Activated CD4-positive, alpha-beta memory T cell treated with anti-CD3 and anti-CD28 coated beads for 36 hours (primary cell): ENCODE results near the gene GFM1. TPM values are rescaled to one million over a fixed set of nuclear protein-coding genes. Genes with fewer than 3 reads are reported as not detected.
"Not testable (repeated sequence)": the region's sequence is repeated elsewhere in the genome, so short reads cannot be mapped to it uniquely, and the experiment has no call there.

Source experiments
- CTCF ChIA-PET: fragments of 350-600 bp; sonication (Branson Sonifier 250); formaldehyde crosslinking; loops from one replicate; lab custom pipeline; 2021; ENCODE audit warnings: antibody characterized with exemption, inconsistent platforms; lab: Charles Lee
- POLR2A ChIA-PET: fragments of 350-600 bp; sonication (Branson Sonifier 250); formaldehyde crosslinking; loops from one replicate; lab custom pipeline; 2021; ENCODE audit warnings: antibody characterized with exemption; lab: Charles Lee
- DNase-seq: peaks from one replicate; pipeline ENCODE4 v3.0.0-alpha.2; 2020
- H3K27ac Mint-ChIP-seq: one replicate; pipeline ENCODE4 v1.8.0; 2021; ENCODE audit warnings: mixed read lengths
- H3K27me3 Mint-ChIP-seq: one replicate; pipeline ENCODE4 v1.8.0; 2021; ENCODE audit warnings: mixed read lengths
- H3K36me3 Mint-ChIP-seq: one replicate; pipeline ENCODE4 v1.8.0; 2021; ENCODE audit warnings: mixed read lengths
- H3K4me1 Mint-ChIP-seq: one replicate; pipeline ENCODE4 v1.8.0; 2021; ENCODE audit warnings: low read depth, mixed read lengths
- H3K4me3 Mint-ChIP-seq: one replicate; pipeline ENCODE4 v1.8.0; 2021; ENCODE audit warnings: mild to moderate bottlenecking, mixed read lengths
- H3K9me3 Mint-ChIP-seq: one replicate; pipeline ENCODE4 v1.8.0; 2021; ENCODE audit warnings: mixed read lengths
- intact Hi-C: fragments of 100-400 bp; cut with micrococcal nuclease; formaldehyde crosslinking; loops from one replicate; pipeline ENCODE4 v1.15.1; 2023
- total RNA-seq, 2 experiments: library from RNA; stranded (reverse); gene quantifications; one replicate each; pipeline ENCODE4 v1.2.3, GENCODE V29; 2021

The GFM1 gene
- total RNA-seq, 2 experiments from 2014 or later, result 48.7 to 57.3 TPM

DNA sequence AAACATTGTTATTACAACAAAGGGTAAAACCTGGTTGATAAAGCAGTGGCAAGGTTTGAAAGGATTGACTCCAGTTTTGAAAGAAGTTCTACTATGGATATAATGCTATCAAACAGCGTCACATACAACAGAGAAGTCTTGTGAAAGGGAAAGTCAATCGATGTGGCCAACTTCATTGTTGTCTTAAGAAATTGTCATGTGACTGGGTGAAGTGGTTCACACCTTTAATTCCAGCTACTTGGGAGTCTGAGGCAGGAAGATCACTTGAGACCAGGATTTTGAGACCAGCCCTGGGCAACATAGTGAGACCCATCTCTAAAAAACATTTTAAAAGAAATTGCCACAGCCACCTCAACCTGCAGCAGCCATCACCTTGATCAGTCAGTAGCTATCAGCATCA, 34.4 kb downstream of the GFM1 start:
- peaks cover 14% of the 10 kb centered on the region for H3K36me3 Mint-ChIP-seq
- no peak overlapping the region for H3K4me3 Mint-ChIP-seq
- no peaks in the 10 kb centered on the region for H3K27me3 Mint-ChIP-seq
- H3K27ac Mint-ChIP-seq, result no peak overlapping the region
- H3K4me1 Mint-ChIP-seq, result peaks cover 3% of the 10 kb centered on the region
- no peak for DNase-seq
- H3K9me3 Mint-ChIP-seq, result no peaks in the 10 kb centered on the region
- POLR2A ChIA-PET, result interaction anchor here (1.3 kb wide), 1 partner anchor 34 kb away, joined by 3 read pairs; the partner anchor contains the start of gene GFM1
- CTCF ChIA-PET, result interaction anchor here (0.6 to 2.1 kb wide), 3 partner anchors 34 to 407 kb away, joined by 3 to 7 read pairs (median 5); partner anchors contain the start of gene GFM1
- intact Hi-C loops, result no loop called here

DNA sequence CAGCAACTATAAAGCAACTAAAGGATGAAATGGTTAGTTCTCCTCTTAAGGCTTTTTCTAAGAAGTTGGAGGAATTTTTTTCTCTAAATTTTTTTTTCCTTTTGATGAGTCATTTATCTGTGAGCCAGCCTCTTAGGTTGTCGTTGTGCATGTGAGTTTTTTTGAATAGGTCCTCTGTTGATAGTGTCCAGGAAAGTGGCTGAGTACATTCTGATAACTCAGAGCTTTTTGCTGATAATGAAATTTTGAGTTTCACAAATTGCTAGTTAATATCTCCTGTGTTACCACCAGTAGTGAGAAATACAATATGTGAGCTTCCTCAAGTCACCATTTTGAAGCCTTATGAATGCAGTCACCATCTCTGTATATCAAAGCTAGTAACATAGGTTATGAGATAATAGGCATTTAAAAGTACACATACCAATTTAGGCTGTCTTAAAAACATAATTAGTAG, 35.2 kb downstream of the GFM1 start:
- ChIA-PET CTCF (interaction anchor here (0.9 to 2.1 kb wide), 3 partner anchors 35 to 70 kb away, joined by 3 to 7 read pairs (median 5); partner anchors contain the start of gene GFM1), POLR2A (interaction anchor here (1.3 kb wide), 1 partner anchor 35 kb away, joined by 3 read pairs; the partner anchor contains the start of gene GFM1)
- no peak for DNase-seq
- Mint-ChIP-seq H3K27me3 (no peaks in the 10 kb centered on the region), H3K27ac (no peak overlapping the region), H3K9me3 (no peaks in the 10 kb centered on the region), H3K4me3 (no peak overlapping the region), H3K36me3 (peaks cover 17% of the 10 kb centered on the region), H3K4me1 (peaks cover 4% of the 10 kb centered on the region)
- intact Hi-C loops, result no loop called here

DNA sequence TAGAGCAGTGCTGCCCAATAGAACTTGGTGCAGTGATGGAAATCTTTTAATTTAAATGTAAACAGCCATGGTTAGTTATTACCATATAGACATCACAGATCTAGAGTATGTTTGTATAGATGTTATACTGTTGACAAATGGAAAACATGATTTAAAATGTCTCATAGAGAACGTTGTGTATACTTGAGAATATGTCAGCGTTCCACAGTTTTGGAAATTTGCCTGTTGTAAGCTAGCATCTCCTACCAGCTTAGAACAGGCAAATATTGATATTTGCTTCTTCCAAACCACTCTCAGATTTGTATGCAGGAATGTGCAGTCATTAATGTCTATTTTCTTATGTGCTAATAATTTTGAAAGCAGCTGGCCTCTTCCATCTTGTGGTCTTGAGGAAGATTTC, 36.5 kb downstream of the GFM1 start:
- intact Hi-C loops, result no loop called here
- Mint-ChIP-seq H3K4me1 (peaks cover 4% of the 10 kb centered on the region), H3K27me3 (no peaks in the 10 kb centered on the region), H3K4me3 (no peak overlapping the region), H3K9me3 (no peaks in the 10 kb centered on the region), H3K27ac (no peak overlapping the region), H3K36me3 (peaks cover 19% of the 10 kb centered on the region)
- no peak for DNase-seq
- POLR2A ChIA-PET, result no interaction called here
- CTCF ChIA-PET, result no interaction called here

DNA sequence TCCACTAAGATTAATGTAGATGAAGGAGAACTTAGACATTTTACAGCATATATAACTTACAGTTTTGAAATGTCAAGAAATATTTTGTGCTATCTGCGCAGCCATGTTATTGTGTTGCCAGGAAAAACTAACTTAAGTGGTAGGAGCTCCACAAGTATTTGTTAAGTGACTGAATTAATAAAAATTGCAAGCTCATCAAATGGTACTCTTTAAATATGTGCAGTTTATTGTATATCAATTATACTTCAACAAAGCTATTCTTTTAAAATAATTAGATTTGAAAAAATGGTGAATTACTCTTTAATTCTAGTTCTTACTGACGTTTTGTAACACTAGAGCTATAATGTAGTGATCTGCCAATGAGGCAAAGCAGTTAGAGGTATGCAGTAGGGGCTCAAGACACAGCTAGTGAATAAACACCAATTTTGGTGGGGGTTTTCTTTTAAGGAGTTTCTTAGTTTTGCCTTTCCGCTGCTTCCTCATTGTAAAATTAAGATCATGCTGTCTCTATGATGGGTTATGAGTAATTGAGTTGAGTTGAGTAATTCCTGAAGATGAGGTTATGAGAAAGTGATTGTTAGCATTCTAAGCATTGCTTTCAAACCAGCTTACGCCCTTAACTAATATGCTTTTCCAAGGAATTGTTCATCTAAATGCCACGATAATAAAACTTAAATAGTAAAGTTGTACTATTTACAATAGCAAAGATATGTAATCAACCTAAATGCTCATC, 39.1 kb downstream of the GFM1 start:
- Mint-ChIP-seq H3K36me3 (peaks cover 15% of the 10 kb centered on the region), H3K4me3 (no peak overlapping the region), H3K27ac (no peak overlapping the region), H3K9me3 (no peaks in the 10 kb centered on the region), H3K4me1 (peaks cover 4% of the 10 kb centered on the region), H3K27me3 (no peaks in the 10 kb centered on the region)
- intact Hi-C loops, result no loop called here
- DNase-seq, result no peak
- ChIA-PET CTCF (interaction anchor here (0.5 to 1.5 kb wide), 3 partner anchors 24 to 1724 kb away, joined by 3 to 7 read pairs (median 6); partner anchors contain the start of gene GFM1), POLR2A (no interaction called here)

DNA sequence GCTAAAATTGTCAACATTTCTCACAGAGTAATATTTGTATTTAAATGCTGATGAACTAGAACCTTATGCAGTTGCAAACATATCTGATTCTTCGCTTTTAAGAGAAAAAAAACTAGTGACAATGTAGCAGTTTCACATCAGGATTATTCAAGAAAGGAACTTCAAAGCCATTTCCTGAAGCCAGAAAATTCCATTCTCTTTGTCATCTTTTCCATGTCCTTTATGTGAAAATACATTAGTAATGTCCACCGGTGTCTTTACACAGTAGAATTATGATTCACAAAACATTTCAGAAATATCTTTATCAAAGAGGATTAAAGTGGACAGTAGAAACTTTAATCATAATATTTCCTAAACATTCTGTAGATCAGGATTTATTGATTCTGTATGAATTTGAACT, 40.8 kb downstream of the GFM1 start:
- H3K36me3 Mint-ChIP-seq, result peaks cover 19% of the 10 kb centered on the region
- no peak for DNase-seq
- H3K9me3 Mint-ChIP-seq, result no peaks in the 10 kb centered on the region
- ChIA-PET POLR2A (no interaction called here), CTCF (no interaction called here)
- intact Hi-C loops, result no loop called here
- no peaks in the 10 kb centered on the region for H3K27me3 Mint-ChIP-seq
- H3K4me1 Mint-ChIP-seq, result peaks cover 4% of the 10 kb centered on the region
- H3K27ac Mint-ChIP-seq, result no peak overlapping the region
- H3K4me3 Mint-ChIP-seq, result no peak overlapping the region

DNA sequence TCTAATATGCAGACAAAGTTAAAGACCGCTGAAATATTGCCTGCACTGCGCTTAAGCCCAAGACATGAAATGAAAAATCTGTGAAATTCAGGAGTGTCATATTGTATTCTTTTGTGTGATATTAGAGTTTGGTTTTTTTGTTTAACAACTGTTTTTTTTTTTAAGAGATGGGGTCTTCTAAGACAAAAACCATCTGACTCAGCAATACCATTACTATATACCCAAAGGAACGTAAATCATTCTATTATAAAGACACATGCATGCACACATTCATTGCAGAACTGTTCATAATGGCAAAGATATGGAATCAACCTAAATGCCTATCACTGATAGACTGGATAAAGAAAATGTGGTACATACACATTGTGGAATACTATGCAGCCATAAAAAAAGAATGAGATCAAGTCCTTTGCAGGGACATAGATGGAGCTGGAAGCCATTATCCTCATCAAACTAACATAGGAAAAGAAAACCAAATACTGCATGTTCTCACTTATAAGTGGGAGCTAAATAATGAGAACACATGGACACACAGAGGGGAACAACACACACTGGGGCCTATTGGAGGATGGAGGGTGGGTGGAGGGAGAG, 49.6 kb downstream of the GFM1 start:
- H3K4me3 Mint-ChIP-seq, H3K9me3 Mint-ChIP-seq, intact Hi-C loops, H3K27me3 Mint-ChIP-seq, DNase-seq, H3K27ac Mint-ChIP-seq, H3K4me1 Mint-ChIP-seq, POLR2A ChIA-PET: not testable (repeated sequence)
- CTCF ChIA-PET, result interaction anchor here (0.6 to 1.9 kb wide), 3 partner anchors 33 to 49 kb away, joined by 3 to 7 read pairs (median 4); no protein-coding TSS in a partner anchor
- peaks cover 51% of the 10 kb centered on the region for H3K36me3 Mint-ChIP-seq

DNA sequence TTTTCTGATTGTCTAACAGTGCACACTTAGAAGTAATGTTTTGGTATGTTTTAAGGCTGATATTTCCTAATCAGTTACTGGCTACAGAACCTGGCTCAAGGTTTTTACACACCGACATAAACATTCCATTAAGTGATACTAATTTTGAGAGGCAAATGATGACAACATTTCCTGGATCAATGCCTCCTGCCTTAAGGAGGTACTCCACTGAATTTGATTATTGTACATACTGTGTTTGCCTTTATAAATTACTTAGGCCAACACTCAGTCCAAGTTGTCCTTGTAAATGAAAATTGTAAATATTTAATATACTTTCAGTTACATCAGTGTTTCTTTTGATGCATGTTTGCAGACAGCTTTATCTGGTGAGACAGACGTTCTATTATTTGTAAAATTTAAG, 52.3 kb downstream of the GFM1 start:
- Mint-ChIP-seq H3K27ac (no peak overlapping the region), H3K4me1 (no peaks in the 10 kb centered on the region), H3K9me3 (no peaks in the 10 kb centered on the region), H3K4me3 (no peak overlapping the region), H3K27me3 (no peaks in the 10 kb centered on the region), H3K36me3 (peaks cover 42% of the 10 kb centered on the region)
- ChIA-PET POLR2A (no interaction called here), CTCF (interaction anchor here (1.2 kb wide), 1 partner anchor 37 kb away, joined by 3 read pairs; no protein-coding TSS in a partner anchor)
- no peak for DNase-seq
- intact Hi-C loops, result no loop called here

DNA sequence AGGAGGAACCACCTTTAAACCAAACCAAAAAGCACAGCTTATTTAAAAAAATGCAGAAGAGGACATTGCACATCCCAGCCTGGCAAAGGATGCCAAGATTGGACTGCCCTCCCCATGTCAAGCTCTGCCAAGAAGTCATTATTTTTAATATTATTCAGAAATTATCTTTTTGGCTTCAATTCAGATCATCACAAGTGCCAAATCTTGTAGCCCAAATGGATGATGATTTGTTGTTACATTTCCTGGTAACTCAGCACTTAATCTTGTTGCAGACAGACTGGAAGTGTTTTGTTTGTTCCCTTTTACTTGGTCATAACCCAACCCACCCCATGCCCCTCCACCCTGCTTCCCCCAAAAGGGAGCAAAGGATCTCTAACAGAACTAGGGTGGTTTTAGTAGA, 56.2 kb downstream of the GFM1 start:
- H3K4me1 Mint-ChIP-seq, result no peaks in the 10 kb centered on the region
- intact Hi-C loops, result no loop called here
- ChIA-PET POLR2A (no interaction called here), CTCF (interaction anchor here (0.8 to 1.4 kb wide), 2 partner anchors 27 to 40 kb away, joined by 3 to 4 read pairs; no protein-coding TSS in a partner anchor)
- H3K27me3 Mint-ChIP-seq, result no peaks in the 10 kb centered on the region
- DNase-seq, result no peak
- no peaks in the 10 kb centered on the region for H3K9me3 Mint-ChIP-seq
- no peak overlapping the region for H3K4me3 Mint-ChIP-seq
- H3K36me3 Mint-ChIP-seq, result peaks cover 29% of the 10 kb centered on the region
- H3K27ac Mint-ChIP-seq, result no peak overlapping the region

DNA sequence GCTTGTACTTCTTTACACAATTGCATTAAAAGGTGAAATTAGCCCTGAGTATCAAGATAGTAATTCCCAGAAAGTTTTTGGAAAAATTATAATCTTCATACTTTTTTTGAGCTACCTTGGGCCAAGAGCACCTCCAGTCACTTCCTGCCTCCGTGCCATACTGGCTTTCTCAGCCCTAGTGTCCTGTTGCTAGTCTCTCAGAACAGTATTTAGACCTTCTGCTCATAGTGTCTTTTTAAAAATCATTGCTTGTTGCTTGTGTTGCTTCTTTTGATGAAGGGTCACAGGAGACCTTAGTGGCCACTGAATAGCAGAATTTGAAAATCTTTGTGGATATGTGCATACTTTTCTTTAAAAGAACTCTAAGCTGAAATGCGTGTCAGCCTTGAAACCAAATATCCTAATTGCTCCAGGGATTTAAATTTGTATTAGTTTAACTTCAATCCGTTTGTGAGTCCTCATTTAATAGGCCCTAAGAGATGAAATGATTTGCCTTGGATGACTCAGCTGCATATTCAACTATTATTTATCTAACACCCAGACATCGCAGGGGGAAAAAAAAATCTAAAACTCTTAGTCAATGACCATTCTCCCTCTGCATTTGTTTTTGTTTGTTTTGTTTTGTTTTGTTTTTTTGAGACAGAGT, 57.2 kb downstream of the GFM1 start:
- Mint-ChIP-seq H3K27me3 (no peaks in the 10 kb centered on the region), H3K9me3 (no peaks in the 10 kb centered on the region), H3K4me3 (no peak overlapping the region), H3K36me3 (peaks cover 33% of the 10 kb centered on the region), H3K27ac (no peak overlapping the region), H3K4me1 (no peaks in the 10 kb centered on the region)
- intact Hi-C loops, result no loop called here
- DNase-seq, result no peak
- ChIA-PET CTCF (interaction anchor here (0.8 to 1.4 kb wide), 2 partner anchors 28 to 41 kb away, joined by 3 to 4 read pairs; no protein-coding TSS in a partner anchor), POLR2A (no interaction called here)

DNA sequence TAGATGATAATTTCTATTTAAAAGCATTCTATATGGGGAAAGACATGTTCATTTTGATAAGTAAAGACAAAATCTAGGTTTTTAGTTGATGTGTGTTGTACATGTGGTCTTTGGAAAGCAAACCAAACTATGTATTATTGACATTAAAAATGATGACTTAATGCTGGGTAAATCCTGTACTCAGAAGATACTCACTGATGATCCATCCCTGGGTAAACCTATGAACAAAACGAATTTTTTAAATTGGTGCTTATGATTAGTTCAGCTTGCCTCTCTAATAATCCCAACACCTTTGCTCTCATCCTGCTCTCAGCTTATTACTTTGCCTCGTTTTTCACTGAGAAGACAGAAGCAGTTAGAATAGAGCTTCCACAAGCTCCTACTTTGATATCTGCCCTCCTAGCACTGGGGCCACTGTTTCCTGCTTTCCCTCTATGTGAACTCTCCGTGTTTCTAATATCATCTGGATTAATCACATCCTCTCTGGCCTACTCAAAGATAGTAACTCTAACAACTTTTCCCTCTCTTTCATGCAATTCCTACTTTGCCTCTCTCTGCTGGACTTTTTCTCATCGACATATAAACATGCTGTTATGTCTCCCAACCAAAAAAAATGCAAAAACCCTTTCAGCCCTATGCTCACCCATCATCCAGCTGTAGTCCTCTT, 58.6 kb downstream of the GFM1 start:
- no peak overlapping the region for H3K27ac Mint-ChIP-seq
- H3K27me3 Mint-ChIP-seq, result no peaks in the 10 kb centered on the region
- DNase-seq, result no peak
- POLR2A ChIA-PET, result no interaction called here
- no peaks in the 10 kb centered on the region for H3K4me1 Mint-ChIP-seq
- H3K9me3 Mint-ChIP-seq, result no peaks in the 10 kb centered on the region
- intact Hi-C loops, result no loop called here
- CTCF ChIA-PET, result interaction anchor here (1.2 kb wide), 1 partner anchor 88 kb away, joined by 4 read pairs; no protein-coding TSS in a partner anchor
- H3K4me3 Mint-ChIP-seq, result no peak overlapping the region
- H3K36me3 Mint-ChIP-seq, result peaks cover 39% of the 10 kb centered on the region

DNA sequence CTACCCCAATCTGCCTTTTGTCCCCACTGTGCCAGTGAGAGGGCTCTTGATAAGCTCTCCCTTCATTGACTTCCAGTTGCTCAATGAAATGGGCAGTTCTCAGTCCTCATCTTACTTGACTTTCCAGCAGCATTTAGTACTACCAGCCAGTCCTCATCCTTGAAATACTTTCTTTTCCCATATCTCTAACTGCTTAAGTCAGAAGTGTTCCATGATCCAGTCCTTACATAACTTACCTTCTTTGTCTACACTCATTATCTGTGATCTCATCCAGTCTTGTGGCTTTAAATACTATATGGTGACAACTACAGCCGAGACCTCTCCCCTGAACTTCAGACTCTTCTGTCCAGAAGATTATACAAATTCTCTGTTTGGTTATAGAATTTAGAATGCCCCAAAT, 59.2 kb downstream of the GFM1 start:
- no peak overlapping the region for H3K27ac Mint-ChIP-seq
- H3K36me3 Mint-ChIP-seq, result peaks cover 38% of the 10 kb centered on the region
- no peak for DNase-seq
- H3K9me3 Mint-ChIP-seq, result no peaks in the 10 kb centered on the region
- ChIA-PET POLR2A (no interaction called here), CTCF (interaction anchor here (1.2 kb wide), 1 partner anchor 88 kb away, joined by 4 read pairs; no protein-coding TSS in a partner anchor)
- no peaks in the 10 kb centered on the region for H3K27me3 Mint-ChIP-seq
- no peak overlapping the region for H3K4me3 Mint-ChIP-seq
- intact Hi-C loops, result no loop called here
- no peaks in the 10 kb centered on the region for H3K4me1 Mint-ChIP-seq
